Lower leg skin (tissue), 3 donors: ENCODE results near the gene USP10.

Experiments used
- CTCF ChIP-seq, 3 donors: fragments of 450-650 bp; IDR thresholded peaks; one replicate each; pipeline ENCODE4 v1.5.1; 2016; ENCODE audit warnings: antibody characterized with exemption in 3 of 3, mild to moderate bottlenecking in 3 of 3, moderate library complexity in 2 of 3
- POLR2A ChIP-seq, 2 donors: fragments of 450-650 bp; IDR thresholded peaks; one replicate each; pipeline ENCODE4 v1.6.1; 2016 to 2017; ENCODE audit warnings: antibody characterized with exemption in 2 of 2, mild to moderate bottlenecking in 1 of 2, moderate library complexity in 1 of 2

- TF ChIP-seq CTCF (IDR thresholded peaks at IDR 0.05): no peak
- no peak for TF ChIP-seq POLR2A (IDR thresholded peaks at IDR 0.05)
These were observed 14.2 kb downstream of the USP10 start for GRCh38 chr16:84714028-84714427.
